ENCODE measurements around the gene TRIM62.
A peak's percentile ranks its signal among the peaks of the same experiment; 100 is the strongest.

Gene TRIM62

DNA sequence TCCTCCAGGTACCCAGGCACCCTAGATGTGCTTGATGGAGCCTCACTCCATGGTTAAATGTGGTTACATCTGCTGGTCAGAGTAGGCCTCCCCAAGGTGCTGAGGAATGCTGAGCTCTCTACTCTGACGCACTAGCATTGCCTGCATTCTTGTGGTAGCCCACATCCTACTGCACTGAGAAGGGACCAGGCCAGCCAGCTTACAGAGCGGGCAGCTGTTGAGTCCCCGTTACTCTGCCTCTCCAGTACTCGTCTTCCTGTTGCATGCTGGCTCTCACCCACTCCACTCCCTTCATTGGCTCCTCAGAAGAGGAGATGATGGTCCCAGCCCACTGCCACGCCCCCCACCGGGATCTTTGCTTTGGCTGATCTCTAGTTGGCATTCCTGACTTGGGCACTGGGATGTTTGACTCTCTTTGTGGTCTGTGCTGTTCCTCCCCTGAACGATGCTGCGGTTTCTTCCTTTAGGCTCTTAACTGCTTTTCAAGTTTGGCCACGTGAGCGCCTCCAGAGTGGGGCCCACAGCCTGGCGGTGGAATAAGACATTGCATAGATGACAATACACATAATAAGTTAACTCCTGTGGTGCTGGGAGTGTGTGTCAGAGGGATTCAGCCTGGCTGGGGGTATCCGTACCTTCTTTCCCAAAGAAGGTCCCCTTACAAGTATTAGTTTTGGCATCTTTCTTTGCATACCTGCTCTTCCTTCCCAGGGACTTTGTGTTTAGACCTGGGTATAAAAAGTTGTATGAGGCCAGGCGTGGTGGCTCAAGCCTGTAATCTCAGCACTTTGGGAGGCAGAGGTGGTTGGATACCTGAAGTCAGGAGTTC, 82.3 kb downstream of the TRIM62 start:
- Histone ChIP-seq H3K4me3 (ENCODE audit: low read length, poor library complexity, severe bottlenecking) (peak overlapping the region; percentile 63), H4K20me1 (ENCODE audit: insufficient read depth, low read length, poor library complexity, severe bottlenecking) (no peaks in the 10 kb centered on the region), H3K9me3 (ENCODE audit: insufficient read depth, low read depth, low read length) (no peaks in the 10 kb centered on the region), H3K9ac (ENCODE audit: low read depth, low read length, poor library complexity, severe bottlenecking) (peak overlapping the region; percentile 71), H3K4me1 (ENCODE audit: insufficient read depth, low read length, poor library complexity, severe bottlenecking) (peaks cover 44% of the 10 kb centered on the region), H3K4me2 (ENCODE audit: low read depth, low read length, poor library complexity, severe bottlenecking) (peak overlapping the region; percentile 59), H2AFZ (ENCODE audit: low read length) (peak overlapping the region; percentile 54), H3F3A (ENCODE audit: low read depth) (peaks cover 19% of the 10 kb centered on the region), H3K36me3 (ENCODE audit: insufficient read depth, low read length) (no peaks in the 10 kb centered on the region), H3K9me2 (replicated peaks; ENCODE audit: low read depth, low read length) (no peaks in the 10 kb centered on the region), H3K27me3 (ENCODE audit: insufficient read depth, low read length, poor library complexity, severe bottlenecking) (no peaks in the 10 kb centered on the region), H3K79me2 (ENCODE audit: insufficient read depth, low read length) (no peaks in the 10 kb centered on the region)
- no peak for TF ChIP-seq EZH2phosphoT487 (IDR thresholded peaks at IDR 0.05; ENCODE audit: borderline replicate concordance)
- TF ChIP-seq, protein P1, sequence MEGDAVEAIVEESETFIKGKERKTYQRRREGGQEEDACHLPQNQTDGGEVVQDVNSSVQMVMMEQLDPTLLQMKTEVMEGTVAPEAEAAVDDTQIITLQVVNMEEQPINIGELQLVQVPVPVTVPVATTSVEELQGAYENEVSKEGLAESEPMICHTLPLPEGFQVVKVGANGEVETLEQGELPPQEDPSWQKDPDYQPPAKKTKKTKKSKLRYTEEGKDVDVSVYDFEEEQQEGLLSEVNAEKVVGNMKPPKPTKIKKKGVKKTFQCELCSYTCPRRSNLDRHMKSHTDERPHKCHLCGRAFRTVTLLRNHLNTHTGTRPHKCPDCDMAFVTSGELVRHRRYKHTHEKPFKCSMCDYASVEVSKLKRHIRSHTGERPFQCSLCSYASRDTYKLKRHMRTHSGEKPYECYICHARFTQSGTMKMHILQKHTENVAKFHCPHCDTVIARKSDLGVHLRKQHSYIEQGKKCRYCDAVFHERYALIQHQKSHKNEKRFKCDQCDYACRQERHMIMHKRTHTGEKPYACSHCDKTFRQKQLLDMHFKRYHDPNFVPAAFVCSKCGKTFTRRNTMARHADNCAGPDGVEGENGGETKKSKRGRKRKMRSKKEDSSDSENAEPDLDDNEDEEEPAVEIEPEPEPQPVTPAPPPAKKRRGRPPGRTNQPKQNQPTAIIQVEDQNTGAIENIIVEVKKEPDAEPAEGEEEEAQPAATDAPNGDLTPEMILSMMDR (conservative IDR thresholded peaks at IDR 0.05; ENCODE audit: low read length) = peak; percentile 69

DNA sequence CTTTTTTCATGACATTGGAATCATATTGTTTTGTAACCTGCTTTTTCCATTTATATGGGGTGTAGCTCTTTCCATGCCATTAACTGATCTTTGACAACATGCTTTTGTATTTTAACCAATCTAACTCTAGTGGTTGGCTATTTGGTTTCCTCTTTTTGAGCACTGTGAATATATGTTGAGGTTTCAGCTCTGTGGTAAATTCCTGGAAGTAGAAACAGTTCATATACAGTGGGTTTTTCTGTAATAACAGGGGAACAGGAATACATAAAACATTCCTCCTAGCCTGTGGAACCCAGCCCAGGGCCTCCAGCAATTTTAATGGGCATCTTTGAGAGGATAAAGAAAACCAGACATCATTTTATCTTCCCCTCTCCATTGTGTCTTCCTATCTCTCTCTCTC, 83.5 kb downstream of the TRIM62 start:
- Histone ChIP-seq H4K20me1 (ENCODE audit: insufficient read depth, low read length, poor library complexity, severe bottlenecking) (no peaks in the 10 kb centered on the region), H3K9me2 (replicated peaks; ENCODE audit: low read depth, low read length) (no peaks in the 10 kb centered on the region), H3F3A (ENCODE audit: low read depth) (peaks cover 19% of the 10 kb centered on the region), H3K4me1 (ENCODE audit: insufficient read depth, low read length, poor library complexity, severe bottlenecking) (peaks cover 44% of the 10 kb centered on the region), H3K27me3 (ENCODE audit: insufficient read depth, low read length, poor library complexity, severe bottlenecking) (no peaks in the 10 kb centered on the region), H3K9me3 (ENCODE audit: insufficient read depth, low read depth, low read length) (no peaks in the 10 kb centered on the region), H3K4me3 (ENCODE audit: low read length, poor library complexity, severe bottlenecking) (peak overlapping the region; percentile 39), H2AFZ (ENCODE audit: low read length) (no peak overlapping the region), H3K9ac (ENCODE audit: low read depth, low read length, poor library complexity, severe bottlenecking) (peak overlapping the region; percentile 63), H3K4me2 (ENCODE audit: low read depth, low read length, poor library complexity, severe bottlenecking) (peak overlapping the region; percentile 59), H3K36me3 (ENCODE audit: insufficient read depth, low read length) (no peaks in the 10 kb centered on the region), H3K79me2 (ENCODE audit: insufficient read depth, low read length) (no peaks in the 10 kb centered on the region)
- TF ChIP-seq, protein P1 (conservative IDR thresholded peaks at IDR 0.05; ENCODE audit: low read length) = no peak
- no peak for TF ChIP-seq EZH2phosphoT487 (IDR thresholded peaks at IDR 0.05; ENCODE audit: borderline replicate concordance)

DNA sequence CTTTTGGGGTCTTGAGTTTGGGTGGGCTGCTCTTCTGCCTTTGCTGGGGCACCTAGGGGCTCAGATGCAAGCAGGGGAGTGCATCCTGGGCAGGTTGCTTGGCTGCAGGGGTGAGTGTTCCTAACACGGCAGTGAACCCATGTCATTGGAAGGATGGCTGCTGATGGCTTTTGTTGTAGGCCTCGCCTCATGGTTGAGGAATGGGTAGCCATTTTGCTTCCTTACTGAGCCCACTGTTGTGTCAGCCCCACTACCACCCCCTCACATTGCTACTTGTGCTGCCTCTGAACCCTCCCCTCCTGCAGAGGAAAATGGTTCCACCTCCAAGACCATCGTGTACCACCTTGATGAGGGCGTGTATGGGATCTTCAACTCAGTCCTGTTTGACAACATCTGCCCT, 84.1 kb downstream of the TRIM62 start:
- Histone ChIP-seq H3K4me1 (ENCODE audit: insufficient read depth, low read length, poor library complexity, severe bottlenecking) (peaks cover 44% of the 10 kb centered on the region), H3K4me3 (ENCODE audit: low read length, poor library complexity, severe bottlenecking) (peak overlapping the region; percentile 39), H3K9me3 (ENCODE audit: insufficient read depth, low read depth, low read length) (no peaks in the 10 kb centered on the region), H3K4me2 (ENCODE audit: low read depth, low read length, poor library complexity, severe bottlenecking) (peak overlapping the region; percentile 59), H3K27me3 (ENCODE audit: insufficient read depth, low read length, poor library complexity, severe bottlenecking) (no peaks in the 10 kb centered on the region), H4K20me1 (ENCODE audit: insufficient read depth, low read length, poor library complexity, severe bottlenecking) (no peaks in the 10 kb centered on the region), H3K79me2 (ENCODE audit: insufficient read depth, low read length) (no peaks in the 10 kb centered on the region), H3K9ac (ENCODE audit: low read depth, low read length, poor library complexity, severe bottlenecking) (peak overlapping the region; percentile 63), H3K36me3 (ENCODE audit: insufficient read depth, low read length) (no peaks in the 10 kb centered on the region), H3F3A (ENCODE audit: low read depth) (peaks cover 19% of the 10 kb centered on the region), H3K9me2 (replicated peaks; ENCODE audit: low read depth, low read length) (no peaks in the 10 kb centered on the region), H2AFZ (ENCODE audit: low read length) (0 out of 2 replicates have a peak overlapping the region, but pooled peaks have one; percentile 9)
- no peak for TF ChIP-seq EZH2phosphoT487 (IDR thresholded peaks at IDR 0.05; ENCODE audit: borderline replicate concordance)
- TF ChIP-seq, protein P1 (conservative IDR thresholded peaks at IDR 0.05; ENCODE audit: low read length) = no peak

All from Loucy (cell line).